Activated CD8-positive, alpha-beta memory T cell treated with anti-CD3 and anti-CD28 coated beads, Interleukin-2, amount 50 U/mL, for 24 hours (primary cell): ENCODE data around the gene B3GAT3.
A peak's percentile ranks its signal among the peaks of the same experiment; 100 is the strongest.
"Not testable (repeated sequence)": the region's sequence is repeated elsewhere in the genome, so short reads cannot be mapped to it uniquely, and the experiment has no call there.

Experiments
- DNase-seq: peaks from one replicate; pipeline ENCODE4 v3.0.0-alpha.2; 2020; ENCODE audit errors: extremely low read depth

B3GAT3 gene

GRCh38 chr11:62579252-62579651 is 42.5 kb downstream of the B3GAT3 start:
- DNase-seq, result no peak

- DNase-seq, result no peak
These were observed 43.2 kb downstream of the B3GAT3 start for GRCh38 chr11:62578541-62578940.

- DNase-seq, result no peak
These were observed 44.6 kb downstream of the B3GAT3 start for GRCh38 chr11:62577046-62577714.

GRCh38 chr11:62575837-62576236 is 45.9 kb downstream of the B3GAT3 start:
- no peak for DNase-seq

- DNase-seq, result no peak
These were observed 46.6 kb downstream of the B3GAT3 start for GRCh38 chr11:62575156-62575555.

- DNase-seq, result no peak
These were observed 47.3 kb downstream of the B3GAT3 start for GRCh38 chr11:62574363-62575071.

GRCh38 chr11:62573592-62574362 is 48.0 kb downstream of the B3GAT3 start, which contains the start of gene EEF1G:
Gene EEF1G, minus strand, starts transcription at chr11:62573891. Its CDS starts 49 bp downstream, at chr11:62573842.
- peak; percentile 96 for DNase-seq

- DNase-seq, result no peak
These were observed 48.7 kb downstream of the B3GAT3 start for GRCh38 chr11:62573006-62573591.

- DNase-seq, result no peak
These were observed 49.4 kb downstream of the B3GAT3 start for GRCh38 chr11:62572431-62572830.

GRCh38 chr11:62571493-62571892 is 50.3 kb downstream of the B3GAT3 start:
- not testable (repeated sequence) for DNase-seq

- not testable (repeated sequence) for DNase-seq
These were observed 50.9 kb downstream of the B3GAT3 start for GRCh38 chr11:62570903-62571302.

- DNase-seq, result no peak
These were observed 52.2 kb downstream of the B3GAT3 start for GRCh38 chr11:62569611-62570010.

GRCh38 chr11:62567018-62567633 is 54.7 kb downstream of the B3GAT3 start:
- no peak for DNase-seq

- DNase-seq, result no peak
These were observed 55.5 kb downstream of the B3GAT3 start for GRCh38 chr11:62566247-62566646.
